OCI-M2 (cell line): ENCODE measurements around the gene SMC1B.
"Not testable (repeated sequence)": the region's sequence is repeated elsewhere in the genome, so short reads cannot be mapped to it uniquely, and the experiment has no call there.

Experiments used
- DNase-seq: peaks from one replicate; lab custom pipeline; 2025; ENCODE audit not compliant: unreplicated experiment; lab: John Stamatoyannopoulos, UW

The SMC1B gene

GRCh38 chr22:45353786-45354185 is 59.6 kb downstream of the SMC1B start:
- DNase-seq = no peak

DNA sequence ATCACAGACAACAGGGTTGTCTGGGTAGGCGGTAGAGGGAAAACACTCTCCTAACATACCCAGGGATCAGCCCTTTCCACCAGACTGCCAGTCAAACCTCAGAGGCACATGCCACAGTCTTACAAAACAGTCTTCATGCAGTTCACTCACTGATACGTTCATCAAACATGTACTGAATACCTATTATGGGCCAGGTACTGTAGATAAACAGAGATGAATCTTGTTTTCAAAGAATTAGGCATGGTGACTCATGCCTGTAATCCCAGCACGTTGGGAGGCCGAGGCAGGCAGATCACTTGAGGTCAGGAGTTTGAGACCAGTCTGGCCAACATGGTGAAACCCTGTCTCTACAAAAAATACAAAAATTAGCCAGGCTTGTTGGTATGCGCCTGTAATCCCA is 60.6 kb downstream of the SMC1B start:
- not testable (repeated sequence) for DNase-seq

DNA sequence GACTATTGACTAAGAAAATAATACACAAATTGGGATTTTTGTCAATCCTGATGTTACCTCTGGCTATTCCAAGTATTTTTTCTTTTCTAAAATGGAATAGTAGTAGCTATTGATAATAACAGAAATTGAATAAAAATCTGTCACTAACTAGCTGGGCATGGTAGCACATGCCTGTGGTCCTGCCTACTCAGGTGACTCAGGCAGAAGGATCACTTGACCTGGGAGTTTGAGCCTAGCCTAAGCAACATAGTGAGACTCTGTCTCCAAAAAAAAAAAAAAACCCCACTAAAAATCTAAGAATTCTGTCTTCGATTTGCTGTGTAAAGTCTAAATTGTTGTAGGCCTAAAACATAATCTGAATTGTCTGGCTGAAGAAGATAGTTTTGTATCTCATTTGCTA is 61.4 kb downstream of the SMC1B start:
- DNase-seq = no peak

- DNase-seq = no peak
Measured at GRCh38 chr22:45349916-45350315, 63.5 kb downstream of the SMC1B start.

GRCh38 chr22:45344334-45344733 is 69.1 kb downstream of the SMC1B start:
- no peak for DNase-seq

GRCh38 chr22:45343143-45343542 is 70.3 kb downstream of the SMC1B start:
- DNase-seq = no peak

GRCh38 chr22:45341498-45341897 is 71.9 kb downstream of the SMC1B start:
- DNase-seq = no peak

DNA sequence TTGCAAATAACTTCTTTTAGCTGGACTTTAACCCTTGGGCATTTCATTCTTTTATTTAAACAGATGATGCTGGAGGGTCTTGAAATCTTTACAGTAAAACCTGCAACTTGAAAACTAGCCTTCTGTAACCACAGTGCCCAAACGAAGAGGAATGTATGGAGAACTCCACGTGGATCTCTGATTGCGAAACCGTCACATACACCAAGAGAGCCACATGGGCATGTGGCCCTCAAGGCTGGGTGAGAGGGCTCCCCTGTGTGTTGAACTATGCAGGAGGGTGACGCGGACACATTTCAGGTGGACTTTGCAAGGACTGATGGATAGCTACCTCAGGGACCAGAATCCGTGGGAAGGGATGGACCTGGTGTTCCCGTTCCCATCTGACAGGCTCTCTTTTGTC is 73.1 kb downstream of the SMC1B start:
- no peak for DNase-seq

DNA sequence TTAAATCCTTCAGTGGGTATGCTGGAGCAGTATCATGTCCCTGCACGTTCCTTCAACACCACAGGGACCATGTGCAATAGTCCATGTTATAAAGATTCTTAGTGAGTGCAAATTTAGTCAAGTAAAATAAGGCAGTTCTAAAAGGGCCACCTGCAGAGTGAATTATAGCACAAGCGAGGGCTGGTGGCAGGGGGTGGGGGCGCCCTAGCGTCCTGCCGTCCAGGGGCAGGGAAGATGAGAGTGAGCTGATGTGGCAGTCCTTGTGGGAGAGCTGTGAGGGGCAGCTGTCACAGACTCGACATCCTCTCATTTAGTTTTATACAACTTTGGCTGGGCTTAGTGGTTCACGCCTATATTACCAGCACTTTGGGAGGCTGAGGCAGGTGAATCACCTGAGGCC is 74.6 kb downstream of the SMC1B start:
- DNase-seq = no peak

DNA sequence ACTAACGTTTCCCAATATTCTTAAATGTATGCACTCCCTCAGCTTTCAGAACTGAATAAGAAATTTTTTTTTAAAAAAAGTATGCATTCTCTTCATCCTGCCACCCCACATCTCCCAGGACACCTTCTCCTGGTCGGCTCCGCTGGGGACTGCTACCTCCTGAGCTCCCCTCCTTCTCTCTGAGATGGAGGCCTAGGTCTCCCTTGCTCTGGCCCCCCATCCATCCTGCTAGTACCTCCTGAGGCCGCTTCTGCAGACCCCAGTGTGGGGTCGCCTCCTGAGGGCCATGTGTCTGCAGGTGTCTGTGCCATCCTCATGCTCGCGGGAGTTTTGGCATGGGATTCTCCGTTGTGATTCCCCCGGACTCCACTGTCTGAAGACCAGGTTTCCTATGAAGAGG is 75.9 kb downstream of the SMC1B start:
- no peak for DNase-seq

GRCh38 chr22:45336971-45337431 is 76.4 kb downstream of the SMC1B start:
- DNase-seq = no peak

DNA sequence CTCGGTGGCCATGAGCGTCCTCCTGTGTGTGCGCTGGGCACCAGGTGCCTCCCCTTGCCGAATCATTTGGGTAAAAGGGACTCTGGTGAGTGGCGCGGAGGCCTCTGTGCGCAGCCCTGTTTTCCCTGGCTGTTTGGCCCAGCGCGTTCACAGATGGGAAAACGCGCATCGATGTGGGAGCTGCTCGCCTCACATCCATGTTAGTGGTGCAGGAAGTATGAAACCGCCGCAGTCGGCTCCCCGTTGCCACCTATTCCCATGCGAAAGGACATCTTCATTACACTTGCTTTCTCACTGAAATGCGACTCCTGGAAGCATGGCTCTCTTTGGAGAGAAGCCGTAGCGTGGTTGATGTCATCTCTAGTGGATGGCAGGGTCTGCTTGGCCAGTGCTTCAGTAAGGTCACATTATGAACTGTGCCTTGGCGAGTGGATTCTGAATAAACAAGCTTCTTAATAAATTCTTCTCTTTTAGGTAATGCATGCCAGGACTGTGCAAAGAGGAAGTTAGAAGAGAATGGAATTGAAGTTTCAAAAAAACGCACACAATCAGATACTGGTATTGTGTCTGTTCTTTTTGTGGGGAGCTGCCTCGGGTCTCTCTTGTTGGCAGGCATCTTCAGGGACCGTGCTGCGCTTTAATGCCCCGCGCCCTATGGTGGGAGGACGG is 77.4 kb downstream of the SMC1B start:
- DNase-seq = no peak

DNA sequence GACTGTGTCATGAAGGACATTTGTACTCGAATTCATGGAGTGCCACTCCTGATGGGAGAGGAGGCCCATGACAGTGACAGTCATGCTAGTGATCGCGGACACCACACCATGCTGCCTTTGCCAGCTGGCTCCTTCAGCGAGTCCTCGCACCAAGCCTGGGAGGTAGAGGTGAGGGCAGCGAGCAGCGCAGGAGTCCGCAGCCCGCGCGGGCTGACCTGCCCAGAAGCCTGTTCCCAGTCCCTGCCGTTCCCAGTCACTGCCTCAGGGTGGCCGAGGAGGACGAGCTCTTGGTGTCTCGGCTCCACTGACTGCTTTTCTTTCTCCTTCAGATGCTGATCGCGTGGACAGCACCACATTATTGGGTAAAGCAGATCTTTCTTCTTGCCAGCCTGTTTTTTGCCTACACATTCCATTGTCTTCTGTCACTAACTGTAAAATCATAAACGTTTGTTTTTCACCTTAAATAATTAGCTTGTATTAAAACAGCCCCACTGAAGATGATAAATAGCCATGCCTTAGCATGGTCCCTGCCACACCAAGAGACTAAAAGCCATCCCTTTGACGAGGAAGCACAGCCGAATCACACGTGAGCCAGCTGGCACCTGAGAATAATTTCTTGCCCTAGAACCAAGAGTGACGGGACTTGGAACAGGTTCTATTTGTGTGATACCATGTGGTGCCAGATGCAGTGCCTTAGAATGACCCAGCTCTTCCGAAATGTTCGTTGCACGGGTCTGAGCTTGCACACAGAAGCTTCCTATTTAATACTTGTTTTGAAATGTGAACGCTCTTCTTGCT is 78.2 kb downstream of the SMC1B start:
- no peak for DNase-seq

DNA sequence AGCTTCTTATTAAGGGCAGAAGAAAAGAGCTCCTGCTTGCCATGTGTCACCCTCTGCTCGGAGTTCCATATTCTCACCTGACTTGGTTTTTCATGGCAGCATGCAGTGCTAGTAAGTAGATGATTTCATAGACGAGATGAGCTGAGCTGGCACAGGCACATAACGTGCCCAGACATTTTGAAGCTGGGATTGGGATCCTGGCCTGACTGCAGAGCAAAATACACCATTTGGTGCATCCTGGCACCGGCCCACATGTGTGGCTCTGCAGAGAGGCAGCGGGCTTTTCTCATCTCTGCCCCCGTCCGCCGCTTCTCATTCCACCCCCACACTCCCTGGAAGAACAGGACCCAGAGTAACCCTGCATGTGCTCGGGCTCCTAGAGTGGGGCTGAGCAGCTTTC is 78.9 kb downstream of the SMC1B start:
- no peak for DNase-seq

GRCh38 chr22:45334068-45334467 is 79.3 kb downstream of the SMC1B start:
- DNase-seq = no peak

- DNase-seq = no peak
Measured at GRCh38 chr22:45332001-45332400, 81.4 kb downstream of the SMC1B start.

DNA sequence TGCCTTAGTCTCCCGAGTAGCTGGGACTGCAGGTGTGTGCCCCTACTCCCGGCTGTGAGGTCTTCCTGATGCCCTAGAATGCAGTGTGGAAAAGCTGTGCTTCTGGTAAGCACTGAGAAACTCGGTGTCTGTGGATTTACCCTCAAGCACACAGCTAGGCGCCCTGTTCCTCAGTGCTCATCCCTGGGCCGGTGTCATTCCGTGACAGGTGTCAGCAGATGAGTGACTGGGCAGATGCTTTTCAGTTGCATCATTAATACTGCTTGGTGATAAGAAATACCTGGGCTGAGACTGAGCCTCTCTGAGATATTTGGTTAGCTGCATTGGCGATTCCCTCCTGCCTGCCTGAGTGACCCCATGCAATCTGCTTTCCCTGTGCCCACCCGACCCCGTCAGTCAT is 81.9 kb downstream of the SMC1B start:
- no peak for DNase-seq

GRCh38 chr22:45330548-45330947 is 82.9 kb downstream of the SMC1B start:
- DNase-seq = no peak

- no peak for DNase-seq
Measured at GRCh38 chr22:45329530-45329936, 83.9 kb downstream of the SMC1B start.

DNA sequence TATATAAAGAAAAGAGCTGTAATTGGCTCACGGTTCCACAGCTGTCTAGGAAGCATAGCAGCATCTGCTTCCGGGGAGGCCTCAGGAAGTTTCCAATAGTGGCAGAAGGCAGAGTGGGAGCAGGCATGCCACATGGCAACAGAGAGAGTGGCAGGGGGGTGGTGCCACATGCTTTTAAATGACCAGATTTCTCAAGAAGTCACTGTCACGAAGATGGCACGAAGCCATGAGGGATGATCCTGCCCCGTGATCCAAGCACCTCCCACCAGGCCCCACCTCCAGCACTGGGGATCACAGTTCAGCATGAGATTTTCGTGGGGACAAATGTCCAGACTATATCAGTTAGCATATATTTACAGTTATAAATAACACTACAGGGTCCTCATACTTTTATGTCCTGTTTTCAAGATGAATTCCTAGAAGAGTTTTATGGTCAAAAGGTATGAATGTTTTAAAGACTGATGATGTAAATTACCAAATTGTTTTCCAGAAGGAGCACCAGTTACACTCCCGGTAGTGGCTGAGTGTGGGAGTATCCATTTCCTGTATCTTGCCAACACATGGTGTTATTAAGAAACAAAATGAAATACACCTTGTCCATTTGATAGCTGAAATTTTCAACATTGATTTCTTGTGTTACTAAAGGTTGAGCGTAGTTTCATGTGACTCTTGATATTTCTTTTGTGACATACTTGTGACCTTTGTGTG is 84.4 kb downstream of the SMC1B start:
- DNase-seq = no peak

- not testable (repeated sequence) for DNase-seq
Measured at GRCh38 chr22:45328261-45328660, 85.1 kb downstream of the SMC1B start.

DNA sequence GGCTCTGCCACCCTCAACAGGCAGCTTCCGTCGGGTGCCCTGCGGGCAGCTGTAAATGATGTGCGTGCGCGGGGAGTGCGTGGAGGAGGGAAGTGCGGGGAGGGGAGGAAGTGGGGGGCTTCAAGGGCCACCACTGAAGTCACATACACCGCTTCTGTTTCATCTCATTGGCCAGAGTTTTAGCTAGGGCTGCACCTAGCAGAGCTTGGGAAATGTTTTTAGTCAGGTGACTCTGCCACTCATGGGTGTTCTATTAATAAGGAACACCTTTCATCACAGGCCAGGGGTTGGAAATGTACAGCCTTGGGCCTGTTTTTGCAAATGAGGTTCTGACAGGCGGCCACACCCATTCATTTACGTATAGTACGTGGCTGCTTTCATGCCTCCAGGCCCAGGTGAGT is 89.1 kb downstream of the SMC1B start:
- no peak for DNase-seq
